ENCODE data around the gene HK3.

- TF ChIP-seq CTCF (conservative IDR thresholded peaks at IDR 0.05; ENCODE audit: low read depth, low read length): no peak
- TF ChIP-seq EZH2phosphoT487 (IDR thresholded peaks at IDR 0.05; ENCODE audit: borderline replicate concordance, low read length): no peak
These were observed 55.5 kb downstream of the HK3 start for GRCh38 chr5:176843673-176844072.
